Effector memory CD4-positive, alpha-beta T cell (primary cell): Measurements from ENCODE around the gene FOSL1.

Source experiments
- DNase-seq, 3 donors: peaks; one replicate each; pipeline ENCODE4 v3.0.0-alpha.2; 2020
- H3K27ac ChIP-seq: 2 replicates; pipeline ENCODE4 v1.7.0; 2013; ENCODE audit warnings: mild to moderate bottlenecking, low read length, moderate library complexity; ENCODE audit not compliant: insufficient read depth, poor library complexity, severe bottlenecking
- H3K27me3 ChIP-seq: replicated peaks from 2 replicates; pipeline ENCODE4 v1.7.0; 2013; ENCODE audit warnings: mild to moderate bottlenecking, low read length; ENCODE audit not compliant: insufficient read depth, control insufficient read depth, poor library complexity, severe bottlenecking
- H3K36me3 ChIP-seq: 2 replicates; pipeline ENCODE4 v1.7.0; 2013; ENCODE audit warnings: mild to moderate bottlenecking, low read length, moderate library complexity; ENCODE audit not compliant: control insufficient read depth, insufficient read depth
- H3K4me1 ChIP-seq: 2 replicates; pipeline ENCODE4 v1.7.0; 2013; ENCODE audit warnings: low read length, mild to moderate bottlenecking; ENCODE audit not compliant: control insufficient read depth, insufficient read depth, poor library complexity, severe bottlenecking
- H3K4me3 ChIP-seq: 2 replicates; pipeline ENCODE4 v1.7.0; 2013; ENCODE audit warnings: low read length, low read depth, mild to moderate bottlenecking; ENCODE audit not compliant: insufficient read depth, poor library complexity, severe bottlenecking
- H3K9me3 ChIP-seq: 2 replicates; pipeline ENCODE4 v1.7.0; 2013; ENCODE audit warnings: mild to moderate bottlenecking, low read length, moderate library complexity; ENCODE audit not compliant: control insufficient read depth

The FOSL1 gene

GRCh38 chr11:65941720-65942310 is 41.6 kb upstream of the FOSL1 start:
- Histone ChIP-seq H3K27ac (no peak overlapping the region), H3K27me3 (no peaks in the 10 kb centered on the region), H3K4me1 (no peaks in the 10 kb centered on the region), H3K9me3 (no peaks in the 10 kb centered on the region), H3K36me3 (no peaks in the 10 kb centered on the region), H3K4me3 (no peak overlapping the region)
- no peak for DNase-seq

GRCh38 chr11:65937766-65938165 is 37.6 kb upstream of the FOSL1 start:
- Histone ChIP-seq H3K36me3 (no peaks in the 10 kb centered on the region), H3K9me3 (no peaks in the 10 kb centered on the region), H3K4me3 (no peak overlapping the region), H3K4me1 (no peaks in the 10 kb centered on the region), H3K27me3 (no peaks in the 10 kb centered on the region), H3K27ac (no peak overlapping the region)
- no peak for DNase-seq

- H3K4me1 ChIP-seq = peaks cover 3% of the 10 kb centered on the region
- no peak for DNase-seq
- H3K9me3 ChIP-seq = no peaks in the 10 kb centered on the region
- H3K27ac ChIP-seq = no peak overlapping the region
- no peak overlapping the region for H3K4me3 ChIP-seq
- H3K36me3 ChIP-seq = no peaks in the 10 kb centered on the region
- no peaks in the 10 kb centered on the region for H3K27me3 ChIP-seq
These were observed 33.8 kb upstream of the FOSL1 start for GRCh38 chr11:65934014-65934413.

GRCh38 chr11:65932558-65932919 is 32.4 kb upstream of the FOSL1 start:
- DNase-seq = no peak
- Histone ChIP-seq H3K9me3 (no peaks in the 10 kb centered on the region), H3K4me3 (no peak overlapping the region), H3K27ac (no peak overlapping the region), H3K36me3 (no peaks in the 10 kb centered on the region), H3K4me1 (peaks cover 13% of the 10 kb centered on the region), H3K27me3 (no peaks in the 10 kb centered on the region)

- Histone ChIP-seq H3K4me3 (no peak overlapping the region), H3K9me3 (no peaks in the 10 kb centered on the region), H3K27ac (no peak overlapping the region), H3K4me1 (peaks cover 15% of the 10 kb centered on the region), H3K36me3 (no peaks in the 10 kb centered on the region), H3K27me3 (no peaks in the 10 kb centered on the region)
- no peak for DNase-seq
These were observed 31.8 kb upstream of the FOSL1 start for GRCh38 chr11:65931773-65932557.

- H3K36me3 ChIP-seq = peaks cover 2% of the 10 kb centered on the region
- H3K9me3 ChIP-seq = no peaks in the 10 kb centered on the region
- no peaks in the 10 kb centered on the region for H3K27me3 ChIP-seq
- peak overlapping the region; percentile 81 for H3K27ac ChIP-seq
- H3K4me1 ChIP-seq = peaks cover 15% of the 10 kb centered on the region
- DNase-seq = no peak
- H3K4me3 ChIP-seq = no peak overlapping the region
These were observed 28.5 kb upstream of the FOSL1 start for GRCh38 chr11:65928667-65929066.

- H3K27ac ChIP-seq = peak overlapping the region; percentile 81
- H3K4me1 ChIP-seq = peaks cover 15% of the 10 kb centered on the region
- H3K4me3 ChIP-seq = peak overlapping the region; percentile 31
- no peaks in the 10 kb centered on the region for H3K9me3 ChIP-seq
- no peaks in the 10 kb centered on the region for H3K27me3 ChIP-seq
- peaks cover 2% of the 10 kb centered on the region for H3K36me3 ChIP-seq
- DNase-seq = peak; percentile 63 to 72 (median 63)
These were observed 27.8 kb upstream of the FOSL1 start for GRCh38 chr11:65927904-65928397.

GRCh38 chr11:65925397-65925796 is 25.2 kb upstream of the FOSL1 start:
- Histone ChIP-seq H3K36me3 (peaks cover 12% of the 10 kb centered on the region), H3K27me3 (no peaks in the 10 kb centered on the region), H3K4me3 (no peak overlapping the region), H3K4me1 (peaks cover 23% of the 10 kb centered on the region), H3K9me3 (no peaks in the 10 kb centered on the region), H3K27ac (no peak overlapping the region)
- no peak for DNase-seq

GRCh38 chr11:65922565-65922964 is 22.4 kb upstream of the FOSL1 start:
- Histone ChIP-seq H3K4me3 (no peak overlapping the region), H3K36me3 (peaks cover 12% of the 10 kb centered on the region), H3K27me3 (no peaks in the 10 kb centered on the region), H3K27ac (no peak overlapping the region), H3K4me1 (peaks cover 25% of the 10 kb centered on the region), H3K9me3 (no peaks in the 10 kb centered on the region)
- DNase-seq = no peak

GRCh38 chr11:65921876-65922275 is 21.7 kb upstream of the FOSL1 start:
- no peak overlapping the region for H3K4me3 ChIP-seq
- H3K4me1 ChIP-seq = peaks cover 30% of the 10 kb centered on the region
- H3K27ac ChIP-seq = no peak overlapping the region
- H3K9me3 ChIP-seq = no peaks in the 10 kb centered on the region
- peaks cover 12% of the 10 kb centered on the region for H3K36me3 ChIP-seq
- H3K27me3 ChIP-seq = no peaks in the 10 kb centered on the region
- no peak for DNase-seq
